Left renal cortex interstitium (tissue), 4 donors: Measurements from ENCODE around the gene FUT3. TPM values are rescaled to one million over a fixed set of nuclear protein-coding genes. Genes with fewer than 3 reads are reported as not detected.

Experiments used
- DNase-seq, 4 donors: peaks; one replicate each; pipeline ENCODE4 v3.0.0-alpha.2; 2013; ENCODE audit warnings: low read depth in 4 of 4, low spot score in 2 of 4, missing footprints in 1 of 4
- polyA plus RNA-seq, 4 donors: library from polyadenylated mRNA; unstranded; fragments of 120-200 nt; gene quantifications; one replicate each; pipeline ENCODE4 v1.2.1, GENCODE V29; 2013; ENCODE audit not compliant: insufficient read length in 4 of 4

The FUT3 gene
- polyA plus RNA-seq, 4 donors = 0.32 to 1.3 (median 0.74) TPM

- DNase-seq = no peak
Measured at GRCh38 chr19:5804516-5805461, 46.5 kb downstream of the FUT3 start, which contains the start of gene NRTN. NRTN (plus strand) TSS chr19:5805067; CDS start chr19:5824166, 19,099 bp downstream.

GRCh38 chr19:5803752-5804515 is 47.3 kb downstream of the FUT3 start:
- peak in 3 of 4 donors; percentile 80 to 87 (median 83) for DNase-seq

GRCh38 chr19:5803441-5803751 is 47.9 kb downstream of the FUT3 start:
- no peak for DNase-seq

- DNase-seq = peak in 1 of 4 donors; percentile 55
Measured at GRCh38 chr19:5801796-5802619, 49.2 kb downstream of the FUT3 start.

GRCh38 chr19:5800361-5801270 is 50.6 kb downstream of the FUT3 start:
- DNase-seq = no peak

DNA sequence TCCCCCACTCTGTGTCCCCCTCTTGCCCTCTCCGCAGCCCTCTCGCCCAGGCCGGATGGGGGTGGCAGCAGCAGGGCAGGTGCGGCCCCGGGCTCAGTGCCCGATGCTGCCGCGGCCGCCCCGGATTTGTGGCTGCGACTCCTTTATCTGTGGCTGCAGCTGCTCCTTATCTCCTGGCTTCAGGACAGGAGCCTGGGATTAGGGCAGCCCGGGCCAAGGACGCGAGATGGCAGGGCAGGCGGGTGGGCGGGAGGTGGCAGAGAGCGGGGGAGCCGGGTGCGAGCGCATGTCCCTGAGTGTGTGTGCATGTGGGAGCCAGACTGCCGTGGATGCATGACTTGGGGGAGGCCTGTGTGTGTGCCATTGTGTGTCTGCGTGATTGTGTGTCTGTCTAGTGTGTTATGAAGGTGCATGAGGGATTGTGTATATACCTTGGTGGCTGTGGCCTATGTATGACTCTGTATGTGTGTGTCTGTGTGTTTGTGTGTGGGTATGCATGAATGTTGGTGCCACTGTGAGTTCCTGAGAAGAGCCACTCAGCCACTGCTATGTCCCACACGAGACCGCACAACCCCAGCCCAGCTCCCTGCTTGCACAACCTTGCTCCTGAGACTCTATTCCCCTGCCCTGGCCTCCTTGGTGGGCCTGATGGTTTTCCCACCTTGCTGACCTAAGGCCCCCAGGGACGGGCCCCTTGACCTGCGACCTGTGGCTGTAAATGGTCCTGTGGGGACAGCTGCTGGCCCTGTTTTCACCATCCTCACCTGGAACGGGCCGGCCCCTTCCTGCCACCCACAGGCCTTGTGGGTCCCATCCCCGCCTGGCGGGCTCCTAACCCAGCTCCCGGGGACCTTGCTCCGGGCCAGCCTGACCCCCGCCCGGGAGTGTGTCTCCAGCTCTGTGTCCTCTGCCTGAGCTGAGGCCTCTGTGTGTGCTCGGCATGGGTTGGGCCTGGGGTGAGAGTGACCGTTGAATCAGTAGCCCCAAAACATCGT is 51.7 kb downstream of the FUT3 start:
- DNase-seq = no peak

- no peak for DNase-seq
Measured at GRCh38 chr19:5798244-5798643, 53.0 kb downstream of the FUT3 start.

DNA sequence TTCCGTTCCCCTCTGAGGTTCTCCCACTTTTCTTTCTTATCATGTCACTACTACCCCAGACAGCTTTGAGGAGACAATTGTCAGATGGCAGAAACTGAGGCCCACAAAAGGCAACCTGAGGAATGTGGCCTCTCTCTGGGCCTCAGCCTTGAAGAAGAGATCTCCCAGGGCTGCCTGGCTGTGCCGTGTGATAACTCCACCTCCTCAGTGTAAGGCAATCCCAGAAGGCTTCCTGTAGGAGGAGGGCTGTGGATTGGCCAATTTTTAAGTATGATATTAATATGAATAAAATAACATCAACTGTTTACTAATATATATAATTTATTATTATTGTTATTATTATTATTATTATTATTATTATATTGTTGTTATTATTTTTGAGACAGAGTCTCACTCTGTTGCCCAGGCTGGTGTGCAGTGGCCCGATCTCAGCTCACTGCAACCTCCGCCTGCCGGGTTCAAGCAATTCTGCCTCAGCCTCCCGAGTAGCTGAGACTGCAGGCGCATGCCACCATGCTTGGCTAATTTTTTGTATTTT is 55.8 kb downstream of the FUT3 start:
- no peak for DNase-seq

DNA sequence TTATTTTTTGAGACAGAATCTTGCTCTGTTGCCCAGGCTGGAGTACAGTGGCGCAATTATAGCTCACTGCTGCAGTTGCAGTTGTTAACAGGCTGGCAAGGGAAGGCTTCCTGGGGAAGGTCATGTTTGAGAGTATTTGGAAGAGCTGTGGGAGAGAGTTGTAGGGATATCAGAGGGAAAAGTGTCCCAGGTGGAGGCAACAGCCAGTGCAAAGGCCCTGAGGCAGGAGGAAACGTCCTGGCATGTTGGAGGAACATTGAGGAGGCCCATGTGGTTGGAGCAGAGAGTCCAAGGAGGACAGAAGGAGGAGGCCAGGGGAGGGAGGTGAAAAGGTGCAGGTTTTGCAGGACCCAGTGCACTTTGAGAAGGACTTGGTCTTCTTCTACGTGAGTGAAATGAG is 58.1 kb downstream of the FUT3 start:
- no peak for DNase-seq

Other genes starting within 250 kb of the FUT3 start
- 100 to 1,000 TPM in 2 of 4 donors, 10 to 100 TPM in 2; 51.1 to 120 (median 91.7) TPM for gene SAFB2, start 228.7 kb downstream of the FUT3 start, polyA plus RNA-seq
- gene SAFB, start 228.4 kb downstream of the FUT3 start, polyA plus RNA-seq = 100 to 1,000 TPM; 126 to 190 (median 159) TPM
- 10 to 100 TPM; 33.7 to 73.6 (median 50.8) TPM for gene MICOS13, start 170.9 kb downstream of the FUT3 start, polyA plus RNA-seq
- 10 to 100 TPM in 3 of 4 donors, 1 to 10 TPM in 1; 7.9 to 16.9 (median 13.0) TPM for gene HSD11B1L, start 170.4 kb downstream of the FUT3 start, polyA plus RNA-seq
- gene RPL36, start 161.2 kb downstream of the FUT3 start, polyA plus RNA-seq = 100 to 1,000 TPM; 503 to 959 (median 748) TPM
- 10 to 100 TPM; 46.9 to 76.4 (median 62.1) TPM for gene LONP1, start 131.3 kb downstream of the FUT3 start, polyA plus RNA-seq
- gene CATSPERD, start 130.8 kb downstream of the FUT3 start, polyA plus RNA-seq = not detected
- 1 to 10 TPM; 1.5 to 4.4 (median 3.7) TPM for gene PRR22, start 66.7 kb downstream of the FUT3 start, polyA plus RNA-seq
- gene DUS3L, start 60.3 kb downstream of the FUT3 start, polyA plus RNA-seq = 10 to 100 TPM; 21.9 to 37.7 (median 30.1) TPM
- 1 to 10 TPM; 1.6 to 5.5 (median 3.9) TPM for gene NRTN, start 46.4 kb downstream of the FUT3 start, polyA plus RNA-seq
- gene FUT6, start 11.7 kb downstream of the FUT3 start, polyA plus RNA-seq = 10 to 100 TPM in 2 of 4 donors, 1 to 10 TPM in 2; 7.2 to 16.0 (median 10.8) TPM
- gene FUT5, start 19.1 kb upstream of the FUT3 start, polyA plus RNA-seq = under 1 TPM in 1 of 4 donors, not detected in 3; 0.06 TPM
- 100 to 1,000 TPM; 132 to 235 (median 194) TPM for gene NDUFA11, start 52.3 kb upstream of the FUT3 start, polyA plus RNA-seq
- gene VMAC, start 53.4 kb upstream of the FUT3 start, polyA plus RNA-seq = 10 to 100 TPM in 2 of 4 donors, 1 to 10 TPM in 2; 4.6 to 12.6 (median 7.9) TPM
- 10 to 100 TPM; 27.7 to 54.3 (median 37.2) TPM for gene CAPS, start 62.8 kb upstream of the FUT3 start, polyA plus RNA-seq
- gene RANBP3, start 126.7 kb upstream of the FUT3 start, polyA plus RNA-seq = 10 to 100 TPM; 67.7 to 73.7 (median 72.4) TPM